Measurements from ENCODE around the gene SPATA32. TPM values are rescaled to one million over a fixed set of nuclear protein-coding genes. Genes with fewer than 3 reads are reported as not detected.
A peak's percentile ranks its signal among the peaks of the same experiment; 100 is the strongest.

The SPATA32 gene
- total RNA-seq, 1 experiment from 2014 or later = not detected

GRCh38 chr17:45228763-45229539, 32.9 kb downstream of the SPATA32 start:
- DNase-seq (ENCODE audit: low read depth) = peak; percentile 94

- no peak for DNase-seq (ENCODE audit: low read depth)
These were observed 33.8 kb downstream of the SPATA32 start for GRCh38 chr17:45227926-45228762.

GRCh38 chr17:45227101-45227925, 34.6 kb downstream of the SPATA32 start:
- peak; percentile 71 for DNase-seq (ENCODE audit: low read depth)

GRCh38 chr17:45226576-45226975, 35.3 kb downstream of the SPATA32 start:
- DNase-seq (ENCODE audit: low read depth) = peak; percentile 3

GRCh38 chr17:45225964-45226530, 35.8 kb downstream of the SPATA32 start:
- peak; percentile 88 for DNase-seq (ENCODE audit: low read depth)

- peak; percentile 81 for DNase-seq (ENCODE audit: low read depth)
These were observed 36.7 kb downstream of the SPATA32 start for GRCh38 chr17:45225051-45225700.

GRCh38 chr17:45224671-45225050, 37.2 kb downstream of the SPATA32 start:
- DNase-seq (ENCODE audit: low read depth) = no peak

- DNase-seq (ENCODE audit: low read depth) = no peak
These were observed 38.1 kb downstream of the SPATA32 start for GRCh38 chr17:45223539-45224528.

- no peak for DNase-seq (ENCODE audit: low read depth)
These were observed 38.8 kb downstream of the SPATA32 start for GRCh38 chr17:45222996-45223538.

GRCh38 chr17:45222289-45222995, 39.5 kb downstream of the SPATA32 start:
- DNase-seq (ENCODE audit: low read depth) = no peak

GRCh38 chr17:45222014-45222288, 39.9 kb downstream of the SPATA32 start:
- DNase-seq (ENCODE audit: low read depth) = no peak

GRCh38 chr17:45221081-45222013, 40.5 kb downstream of the SPATA32 start, which contains the start of gene FMNL1:
Gene FMNL1 (plus strand): TSS chr17:45221885. CDS start chr17:45222125, 240 bp downstream.
- DNase-seq (ENCODE audit: low read depth) = no peak

- no peak for DNase-seq (ENCODE audit: low read depth)
These were observed 41.8 kb downstream of the SPATA32 start for GRCh38 chr17:45220079-45220478.

- peak; percentile 84 for DNase-seq (ENCODE audit: low read depth)
These were observed 42.8 kb downstream of the SPATA32 start for GRCh38 chr17:45218895-45219661.

Measured in Daoy (cell line).